ENCODE results near the gene EDA. TPM values are rescaled to one million over a fixed set of nuclear protein-coding genes. Genes with fewer than 3 reads are reported as not detected.

Gene EDA
- polyA plus RNA-seq, 3 donors from 2014 or later = not detected

DNA sequence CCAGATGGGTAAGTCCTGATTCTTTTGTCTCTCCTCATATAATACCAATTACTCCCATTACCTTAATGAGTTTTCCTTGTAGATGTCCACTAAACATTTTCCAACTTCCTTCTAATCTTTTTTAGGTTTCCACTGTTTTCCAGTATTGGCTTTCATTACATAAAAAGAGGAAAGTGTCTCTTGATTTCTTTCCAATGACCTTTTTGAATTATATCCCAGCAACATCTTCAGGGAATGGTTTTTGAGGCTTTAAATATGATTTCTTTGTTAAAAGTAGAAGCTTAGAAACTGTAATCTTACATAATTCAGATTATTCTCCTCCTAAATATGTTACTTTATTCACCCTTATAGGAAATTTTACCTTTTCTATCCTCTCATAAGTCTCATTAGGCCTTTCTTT lies 298.9 kb downstream of the EDA start:
- no peaks in the 10 kb centered on the region for H3K9me3 Mint-ChIP-seq
- H3K27me3 Mint-ChIP-seq (ENCODE audit: low read depth in 3 of 3) = peaks cover 0 to 5% (median 1%) of the 10 kb centered on the region in 3 donors
- no peaks in the 10 kb centered on the region for H3K36me3 Mint-ChIP-seq
- DNase-seq = no peak
- no peak overlapping the region for H3K4me3 Mint-ChIP-seq
- no peak overlapping the region for H3K27ac Mint-ChIP-seq
- H3K4me1 Mint-ChIP-seq = no peaks in the 10 kb centered on the region

DNA sequence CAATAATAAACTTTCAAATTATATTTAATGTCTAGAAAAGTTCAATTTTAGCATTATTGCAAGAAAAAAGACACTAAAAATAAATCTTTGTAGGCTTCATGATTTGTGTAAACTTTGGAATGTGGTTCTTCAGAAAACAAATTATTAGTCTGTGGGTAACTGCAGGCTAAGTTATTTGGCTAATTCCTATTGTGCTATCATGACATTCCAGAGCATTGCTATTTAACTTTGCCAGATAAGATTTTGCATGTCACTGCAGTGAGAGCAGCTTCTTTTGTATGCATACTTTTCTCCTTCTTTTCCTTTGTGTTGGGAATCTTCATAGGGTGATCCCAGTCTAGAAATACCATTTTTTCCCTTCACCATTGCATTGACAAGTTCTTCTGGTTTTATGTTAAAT lies 303.8 kb downstream of the EDA start:
- peaks cover 0 to 5% (median 0%) of the 10 kb centered on the region in 6 donors for H3K9me3 Mint-ChIP-seq
- no peak overlapping the region for H3K4me3 Mint-ChIP-seq
- H3K36me3 Mint-ChIP-seq = no peaks in the 10 kb centered on the region
- no peak overlapping the region for H3K27ac Mint-ChIP-seq
- no peaks in the 10 kb centered on the region for H3K4me1 Mint-ChIP-seq
- peaks cover 0 to 3% (median 0%) of the 10 kb centered on the region in 3 donors for H3K27me3 Mint-ChIP-seq (ENCODE audit: low read depth in 3 of 3)
- DNase-seq = no peak

DNA sequence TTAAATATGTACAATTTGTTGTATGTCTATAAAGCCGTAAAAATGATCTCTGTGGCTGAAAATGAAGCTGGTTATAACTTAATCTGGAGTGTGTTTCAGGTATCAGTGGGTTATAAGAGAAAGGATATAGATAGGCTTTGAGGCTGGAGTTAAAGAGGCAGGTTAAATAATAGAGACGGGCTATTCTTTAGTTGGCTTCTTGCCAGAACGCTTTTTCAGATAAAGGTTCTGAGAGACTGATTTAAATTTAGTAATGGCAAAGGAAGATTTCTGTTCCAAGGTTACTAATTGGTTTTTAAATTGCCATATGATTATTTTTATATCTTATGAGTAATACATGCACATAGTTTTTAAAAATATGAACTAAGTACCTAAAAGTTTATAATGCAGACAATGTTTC lies 316.4 kb downstream of the EDA start:
- no peak for DNase-seq
- Mint-ChIP-seq H3K4me3 (no peak overlapping the region), H3K36me3 (no peaks in the 10 kb centered on the region), H3K9me3 (peaks cover 0 to 2% (median 0%) of the 10 kb centered on the region in 6 donors), H3K27me3 (ENCODE audit: low read depth in 3 of 3) (peaks cover 1 to 6% (median 3%) of the 10 kb centered on the region in 3 donors), H3K27ac (no peak overlapping the region), H3K4me1 (no peaks in the 10 kb centered on the region)

DNA sequence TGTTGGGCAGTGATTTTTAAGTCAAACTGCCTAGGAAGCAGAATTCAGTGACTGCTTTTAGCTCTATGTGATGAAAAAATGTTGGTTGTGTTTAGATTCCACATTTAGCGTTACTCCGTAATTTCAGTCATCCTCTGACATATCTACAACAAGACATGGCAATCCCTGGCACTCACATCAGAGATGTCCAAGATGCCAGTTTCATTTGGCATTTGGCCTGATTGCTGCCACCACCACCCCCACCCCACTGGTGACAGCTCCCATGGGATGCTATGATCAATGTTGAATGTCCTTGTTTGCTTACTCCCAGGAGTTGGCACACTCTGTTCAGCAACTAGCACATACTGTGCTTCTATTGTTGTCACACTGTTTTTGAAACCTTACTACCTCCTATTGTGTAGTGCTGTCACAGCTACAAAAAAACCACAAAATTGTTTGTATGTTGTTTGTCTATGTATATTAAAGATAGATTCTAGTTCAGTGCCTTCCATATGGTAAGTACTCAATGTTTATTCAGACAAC lies 332.4 kb downstream of the EDA start:
- H3K36me3 Mint-ChIP-seq = no peaks in the 10 kb centered on the region
- no peaks in the 10 kb centered on the region for H3K9me3 Mint-ChIP-seq
- H3K27me3 Mint-ChIP-seq (ENCODE audit: low read depth in 3 of 3) = peaks cover 0 to 7% (median 4%) of the 10 kb centered on the region in 3 donors
- no peak overlapping the region for H3K27ac Mint-ChIP-seq
- no peak for DNase-seq
- no peak overlapping the region for H3K4me3 Mint-ChIP-seq
- no peaks in the 10 kb centered on the region for H3K4me1 Mint-ChIP-seq

DNA sequence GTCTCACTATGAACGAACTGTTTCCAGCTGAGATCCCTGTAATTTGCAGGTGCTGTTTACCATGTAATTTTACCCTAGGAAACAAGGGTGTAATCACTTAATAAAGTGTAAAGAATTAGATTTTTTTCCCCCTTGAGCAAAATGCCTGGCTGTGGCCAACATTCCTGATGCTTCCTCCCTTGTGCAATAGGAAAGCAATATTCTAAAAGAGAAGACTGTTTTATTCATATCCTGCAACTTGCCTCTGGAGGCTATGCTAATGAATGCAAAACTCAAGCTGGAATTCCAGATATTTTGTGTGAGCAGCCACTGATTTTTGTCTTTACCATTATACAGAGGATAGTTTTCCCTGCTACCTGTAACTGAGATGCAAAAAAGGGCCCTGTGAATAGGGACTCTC lies 335.8 kb downstream of the EDA start:
- Mint-ChIP-seq H3K4me3 (no peak overlapping the region), H3K27ac (no peak overlapping the region), H3K36me3 (no peaks in the 10 kb centered on the region), H3K27me3 (ENCODE audit: low read depth in 3 of 3) (no peaks in the 10 kb centered on the region), H3K9me3 (peaks cover 0 to 3% (median 0%) of the 10 kb centered on the region in 6 donors), H3K4me1 (no peaks in the 10 kb centered on the region)
- no peak for DNase-seq

DNA sequence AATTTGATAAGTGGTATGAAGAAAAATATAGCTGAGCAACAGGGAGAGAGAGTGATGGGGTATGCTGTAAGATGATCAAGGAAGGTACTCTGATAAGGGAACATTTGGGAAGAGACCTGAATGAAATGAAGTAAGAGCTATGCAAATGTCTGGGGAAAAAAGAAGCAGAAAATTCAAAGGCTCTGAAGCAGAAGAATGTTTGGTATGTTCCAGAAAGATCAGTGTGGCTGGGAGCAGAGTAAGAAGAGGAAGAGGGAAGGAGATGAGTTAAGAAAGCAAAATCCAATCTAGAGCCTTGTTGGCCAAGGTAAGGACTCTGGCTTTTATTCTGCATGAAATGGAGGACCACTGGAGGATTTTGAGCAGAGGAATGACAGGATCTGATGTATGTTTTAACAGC lies 343.8 kb downstream of the EDA start:
- Mint-ChIP-seq H3K9me3 (no peaks in the 10 kb centered on the region), H3K27ac (no peak overlapping the region), H3K36me3 (no peaks in the 10 kb centered on the region), H3K27me3 (ENCODE audit: low read depth in 3 of 3) (no peaks in the 10 kb centered on the region), H3K4me1 (no peaks in the 10 kb centered on the region), H3K4me3 (no peak overlapping the region)
- DNase-seq = no peak

DNA sequence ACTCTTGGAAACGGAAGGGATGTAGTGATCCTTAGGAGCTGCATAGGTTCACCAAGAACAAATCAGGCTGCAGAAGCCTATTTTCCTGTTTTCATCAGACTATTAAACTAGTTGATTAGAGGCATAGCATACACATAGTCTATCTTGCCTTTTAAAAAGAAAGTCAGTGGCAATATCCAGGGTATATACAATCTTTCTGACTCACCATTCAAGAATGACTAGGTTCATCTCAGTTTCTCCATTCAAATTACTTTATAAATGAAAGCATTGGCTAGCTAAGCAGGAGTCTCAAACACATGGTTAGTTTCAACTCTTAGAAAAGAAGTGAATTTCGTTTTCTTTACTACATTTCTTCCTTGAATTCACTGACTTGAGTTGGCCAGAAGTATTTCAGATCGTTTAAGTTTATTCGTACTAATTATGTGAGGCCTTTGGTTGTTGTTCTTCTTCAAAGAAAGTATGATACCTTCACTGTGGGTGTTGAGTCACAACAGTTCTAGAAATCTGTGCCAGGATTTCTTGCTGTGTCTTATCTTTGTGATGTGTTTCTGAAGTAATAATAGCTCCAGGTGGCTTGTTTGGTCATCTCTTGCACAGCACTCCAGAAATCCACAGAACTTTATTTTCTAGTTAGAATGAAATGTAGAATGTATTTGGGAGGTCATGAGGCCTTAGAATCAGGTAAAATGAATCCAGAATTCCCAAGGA lies 345.6 kb downstream of the EDA start:
- Mint-ChIP-seq H3K4me1 (no peaks in the 10 kb centered on the region), H3K36me3 (no peaks in the 10 kb centered on the region), H3K4me3 (no peak overlapping the region), H3K9me3 (no peaks in the 10 kb centered on the region), H3K27ac (no peak overlapping the region), H3K27me3 (ENCODE audit: low read depth in 3 of 3) (no peaks in the 10 kb centered on the region)
- DNase-seq = no peak

DNA sequence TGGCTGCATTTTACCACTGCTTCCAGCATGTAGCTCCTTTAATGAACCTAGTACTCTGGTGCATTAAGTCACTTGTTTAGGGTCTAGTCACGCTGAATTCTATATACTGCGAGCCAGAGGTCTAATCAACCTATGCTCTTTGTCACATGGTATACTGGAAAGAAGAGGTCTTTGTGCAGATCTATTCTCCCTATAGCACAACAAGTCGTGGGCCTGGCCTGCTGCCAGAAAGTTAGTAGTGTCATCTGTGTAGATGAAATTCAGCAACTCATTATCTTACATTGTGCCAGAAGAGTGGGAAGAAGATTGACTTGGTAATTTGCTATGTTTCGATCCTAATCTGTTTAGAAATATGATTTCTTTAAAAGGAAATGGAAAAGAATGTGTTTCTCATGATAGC lies 353.0 kb downstream of the EDA start:
- no peaks in the 10 kb centered on the region for H3K36me3 Mint-ChIP-seq
- no peaks in the 10 kb centered on the region for H3K9me3 Mint-ChIP-seq
- no peak overlapping the region for H3K27ac Mint-ChIP-seq
- peaks cover 0 to 2% (median 0%) of the 10 kb centered on the region in 3 donors for H3K27me3 Mint-ChIP-seq (ENCODE audit: low read depth in 3 of 3)
- H3K4me3 Mint-ChIP-seq = no peak overlapping the region
- no peaks in the 10 kb centered on the region for H3K4me1 Mint-ChIP-seq
- no peak for DNase-seq

DNA sequence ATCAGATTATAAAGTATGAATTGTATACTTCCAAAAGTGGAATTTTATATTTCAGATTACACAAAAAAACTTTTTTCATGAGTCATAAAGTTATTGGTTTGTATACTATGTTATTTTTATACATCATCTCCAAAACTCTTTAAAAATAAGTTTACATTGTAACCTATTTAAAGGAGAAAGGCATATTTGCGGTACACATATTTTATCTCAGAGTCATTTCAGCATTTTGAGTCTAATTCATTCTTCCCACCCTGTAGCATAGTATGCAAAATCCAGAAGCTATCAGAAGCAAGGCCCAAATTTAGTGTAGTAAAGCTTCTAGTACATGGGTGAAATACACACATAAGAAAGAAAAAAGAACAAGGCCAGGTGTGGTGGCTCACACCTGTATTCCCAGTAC lies 353.5 kb downstream of the EDA start:
- Mint-ChIP-seq H3K27me3 (ENCODE audit: low read depth in 3 of 3) (peaks cover 0 to 2% (median under 1%) of the 10 kb centered on the region in 3 donors), H3K4me1 (no peaks in the 10 kb centered on the region), H3K9me3 (no peaks in the 10 kb centered on the region), H3K4me3 (no peak overlapping the region), H3K36me3 (no peaks in the 10 kb centered on the region), H3K27ac (no peak overlapping the region)
- no peak for DNase-seq

DNA sequence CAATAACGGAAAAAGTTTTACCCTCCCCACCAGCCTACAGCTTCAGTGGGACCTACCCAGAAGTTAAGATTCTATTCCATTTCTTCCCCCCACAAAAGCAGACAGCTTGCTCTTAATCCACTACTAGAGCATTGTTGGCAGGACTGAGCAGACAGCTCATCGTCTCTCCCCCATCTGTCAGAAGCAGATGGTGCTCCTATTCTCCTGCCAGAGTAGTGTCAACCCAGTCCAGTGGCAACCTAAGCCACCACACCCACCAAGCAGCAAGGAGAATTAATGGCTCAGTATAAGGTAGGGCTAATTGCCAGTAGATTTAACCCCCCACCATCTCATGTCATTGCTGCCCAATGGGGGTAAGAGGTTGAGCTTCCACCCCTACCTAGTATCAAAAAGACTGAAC lies 371.8 kb downstream of the EDA start:
- no peak overlapping the region for H3K27ac Mint-ChIP-seq
- no peak overlapping the region for H3K4me3 Mint-ChIP-seq
- H3K36me3 Mint-ChIP-seq = no peaks in the 10 kb centered on the region
- H3K27me3 Mint-ChIP-seq (ENCODE audit: low read depth in 3 of 3) = peaks cover 0 to 4% (median 3%) of the 10 kb centered on the region in 3 donors
- DNase-seq = no peak
- no peaks in the 10 kb centered on the region for H3K4me1 Mint-ChIP-seq
- no peaks in the 10 kb centered on the region for H3K9me3 Mint-ChIP-seq

DNA sequence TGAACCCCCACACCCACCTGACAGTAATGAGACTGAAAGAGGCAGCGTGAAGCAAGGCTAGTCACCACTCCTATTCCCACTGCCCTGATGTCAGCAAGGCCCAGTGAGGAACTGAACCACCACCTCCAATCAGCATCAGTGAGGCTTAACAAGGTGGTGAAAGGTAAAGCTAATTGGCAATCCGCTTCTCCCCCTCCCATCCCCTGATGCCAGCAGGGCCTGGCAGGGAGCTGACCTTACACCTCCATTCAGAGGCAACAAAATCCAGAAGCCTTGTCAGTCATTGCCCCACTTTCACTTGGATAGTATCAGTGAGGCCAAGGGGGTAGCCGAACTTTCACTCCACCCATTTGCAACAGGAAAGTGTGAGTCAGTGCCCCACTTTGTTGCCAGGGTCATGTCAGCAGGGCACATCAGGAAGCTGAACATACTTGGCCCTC lies 373.1 kb downstream of the EDA start:
- Mint-ChIP-seq H3K36me3 (no peaks in the 10 kb centered on the region), H3K27me3 (ENCODE audit: low read depth in 3 of 3) (peaks cover 0 to 4% (median 3%) of the 10 kb centered on the region in 3 donors), H3K27ac (no peak overlapping the region), H3K4me1 (no peaks in the 10 kb centered on the region), H3K9me3 (no peaks in the 10 kb centered on the region), H3K4me3 (no peak overlapping the region)
- DNase-seq = no peak

DNA sequence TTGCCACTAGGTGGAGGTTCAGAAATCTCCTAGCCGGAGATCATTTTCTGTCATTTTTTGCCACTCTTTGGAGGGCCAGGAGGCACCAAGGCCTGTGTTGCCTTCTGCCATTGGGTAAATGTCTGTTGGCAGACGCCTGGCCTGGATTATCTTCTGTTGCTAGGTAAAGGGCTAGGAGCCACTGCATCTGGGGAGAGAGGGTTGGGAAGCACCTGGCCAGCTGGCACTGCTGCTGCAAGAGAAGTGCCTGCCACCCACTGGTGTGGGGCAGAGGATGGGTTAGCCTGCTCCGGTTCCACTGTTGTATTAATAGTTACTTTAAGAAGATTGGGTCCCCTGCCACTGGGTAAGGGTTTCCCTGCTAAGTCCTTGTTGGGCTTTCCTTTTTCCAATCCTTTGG lies 375.8 kb downstream of the EDA start:
- Mint-ChIP-seq H3K4me1 (no peaks in the 10 kb centered on the region), H3K4me3 (no peak overlapping the region)
- no peak for DNase-seq

DNA sequence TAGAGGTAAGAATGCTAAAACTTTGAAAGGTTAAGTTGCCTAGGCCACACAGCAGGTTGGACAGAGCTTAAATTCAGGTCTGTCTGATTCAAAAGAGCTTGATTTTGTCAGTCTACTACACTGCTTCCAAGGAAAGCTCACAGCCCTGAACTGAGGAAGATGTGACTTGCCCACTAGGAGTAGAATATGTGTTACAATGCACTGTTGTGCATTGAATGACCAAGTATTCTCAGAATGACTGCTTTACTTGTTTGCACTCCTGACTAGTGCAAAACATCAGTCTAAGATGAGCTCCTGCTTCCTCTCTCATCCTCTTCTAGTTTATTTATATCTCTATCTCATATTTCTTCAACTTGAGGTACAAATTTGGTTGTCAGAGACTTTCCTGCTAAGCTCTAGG lies 377.6 kb downstream of the EDA start:
- no peak overlapping the region for H3K27ac Mint-ChIP-seq
- DNase-seq = no peak
- H3K4me3 Mint-ChIP-seq = no peak overlapping the region
- peaks cover 0 to 3% (median 0%) of the 10 kb centered on the region in 6 donors for H3K9me3 Mint-ChIP-seq
- peaks cover 0 to 12% (median 3%) of the 10 kb centered on the region in 3 donors for H3K27me3 Mint-ChIP-seq (ENCODE audit: low read depth in 3 of 3)
- no peaks in the 10 kb centered on the region for H3K36me3 Mint-ChIP-seq
- no peaks in the 10 kb centered on the region for H3K4me1 Mint-ChIP-seq

More for the DNA sequence above, 375.8 kb downstream of the EDA start:
- H3K27me3 Mint-ChIP-seq (ENCODE audit: low read depth in 3 of 3) = peaks cover 0 to 10% (median 3%) of the 10 kb centered on the region in 3 donors
- no peak overlapping the region for H3K27ac Mint-ChIP-seq
- H3K9me3 Mint-ChIP-seq = no peaks in the 10 kb centered on the region
- no peaks in the 10 kb centered on the region for H3K36me3 Mint-ChIP-seq

DNA sequence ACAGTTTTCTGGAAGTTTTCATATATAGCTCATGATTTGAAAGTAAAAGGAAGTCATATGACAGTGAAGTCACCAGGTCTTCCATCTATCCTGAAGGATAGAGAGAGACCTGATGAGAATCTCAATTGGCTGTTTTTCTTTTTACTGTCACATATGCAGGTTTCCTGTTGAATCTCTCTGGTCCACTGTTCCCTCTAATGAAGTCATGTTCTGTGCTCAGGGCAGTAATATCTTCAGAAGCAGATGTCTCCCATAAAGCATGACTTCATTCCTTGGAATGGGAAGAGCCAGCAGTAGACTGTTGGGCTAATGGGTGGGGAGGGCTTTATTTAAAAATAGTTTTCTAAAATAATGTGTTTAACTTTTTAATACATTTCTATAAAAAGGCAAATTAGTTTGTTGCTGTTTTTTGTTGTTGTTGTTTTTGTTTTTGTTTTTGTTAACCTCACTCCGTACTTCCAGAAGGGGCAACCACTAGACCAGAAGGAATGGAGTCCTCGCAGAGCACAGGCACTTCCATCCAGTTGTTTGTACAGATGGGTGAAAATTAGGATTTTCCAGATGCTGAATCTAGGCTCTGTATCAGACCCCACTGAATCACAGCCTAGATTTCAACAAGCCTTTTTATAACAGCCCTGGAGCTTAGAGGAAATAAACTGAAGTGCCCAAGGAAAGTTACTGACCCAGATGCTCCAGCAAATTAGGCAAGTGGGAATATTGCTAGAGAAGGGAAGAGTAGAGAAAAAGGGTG lies 379.6 kb downstream of the EDA start:
- DNase-seq = no peak
- H3K4me1 Mint-ChIP-seq = no peaks in the 10 kb centered on the region
- no peak overlapping the region for H3K4me3 Mint-ChIP-seq
- H3K36me3 Mint-ChIP-seq = no peaks in the 10 kb centered on the region
- peaks cover 0 to 12% (median 5%) of the 10 kb centered on the region in 3 donors for H3K27me3 Mint-ChIP-seq (ENCODE audit: low read depth in 3 of 3)
- peaks cover 0 to 3% (median 0%) of the 10 kb centered on the region in 6 donors for H3K9me3 Mint-ChIP-seq
- H3K27ac Mint-ChIP-seq = no peak overlapping the region
